Nephron progenitor cell (in vitro differentiated cells): ENCODE results near the gene DOCK9.

ENCODE experiments used
- DNase-seq: peaks from one replicate; pipeline ENCODE4 v3.0.0; 2021
- H3K27ac Mint-ChIP-seq: 2 replicates; pipeline ENCODE4 v1.8.0; 2021; ENCODE audit warnings: mild to moderate bottlenecking, moderate library complexity, mixed read lengths
- H3K27me3 Mint-ChIP-seq: 2 replicates; pipeline ENCODE4 v1.8.0; 2021; ENCODE audit warnings: mild to moderate bottlenecking, low read depth, mixed read lengths; ENCODE audit not compliant: poor library complexity
- H3K36me3 Mint-ChIP-seq: 2 replicates; pipeline ENCODE4 v1.8.0; 2021; ENCODE audit warnings: low read depth, mixed read lengths
- H3K4me1 Mint-ChIP-seq: 2 replicates; pipeline ENCODE4 v1.8.0; 2021; ENCODE audit warnings: mixed read lengths
- H3K4me3 Mint-ChIP-seq: 2 replicates; pipeline ENCODE4 v1.8.0; 2021; ENCODE audit warnings: mild to moderate bottlenecking, moderate library complexity, mixed read lengths
- H3K9me3 Mint-ChIP-seq: 2 replicates; pipeline ENCODE4 v1.8.0; 2021; ENCODE audit warnings: mild to moderate bottlenecking, moderate library complexity, mixed read lengths
- CTCF ChIP-seq: fragments of 200-600 bp; sonication (generic); IDR thresholded peaks from 2 replicates; pipeline ENCODE4 v1.5.0; 2021; ENCODE audit warnings: antibody characterized with exemption

The DOCK9 gene

GRCh38 chr13:98831236-98831635 lies 146.6 kb downstream of the DOCK9 start:
- no peak for TF ChIP-seq CTCF
- no peak for DNase-seq
- no peak overlapping the region for H3K27ac Mint-ChIP-seq
- H3K36me3 Mint-ChIP-seq = peaks cover 5% of the 10 kb centered on the region
- no peak overlapping the region for H3K4me3 Mint-ChIP-seq
- H3K27me3 Mint-ChIP-seq = peaks cover 4% of the 10 kb centered on the region
- peaks cover 13% of the 10 kb centered on the region for H3K4me1 Mint-ChIP-seq
- peaks cover 6% of the 10 kb centered on the region for H3K9me3 Mint-ChIP-seq

- H3K27me3 Mint-ChIP-seq = no peaks in the 10 kb centered on the region
- peaks cover 6% of the 10 kb centered on the region for H3K9me3 Mint-ChIP-seq
- DNase-seq = no peak
- H3K36me3 Mint-ChIP-seq = peaks cover 5% of the 10 kb centered on the region
- no peak overlapping the region for H3K4me3 Mint-ChIP-seq
- TF ChIP-seq CTCF = no peak
- H3K27ac Mint-ChIP-seq = no peak overlapping the region
- peaks cover 22% of the 10 kb centered on the region for H3K4me1 Mint-ChIP-seq
Measured at GRCh38 chr13:98829541-98829940, 148.3 kb downstream of the DOCK9 start.

- Mint-ChIP-seq H3K9me3 (peaks cover 6% of the 10 kb centered on the region), H3K4me1 (peaks cover 21% of the 10 kb centered on the region), H3K4me3 (no peak overlapping the region), H3K36me3 (peaks cover 5% of the 10 kb centered on the region), H3K27ac (no peak overlapping the region), H3K27me3 (no peaks in the 10 kb centered on the region)
- no peak for TF ChIP-seq CTCF
- DNase-seq = no peak
Measured at GRCh38 chr13:98828614-98829013, 149.2 kb downstream of the DOCK9 start.

- Mint-ChIP-seq H3K36me3 (peaks cover 5% of the 10 kb centered on the region), H3K27ac (peak overlapping the region; percentile 59), H3K27me3 (no peaks in the 10 kb centered on the region), H3K4me3 (no peak overlapping the region), H3K9me3 (peaks cover 6% of the 10 kb centered on the region), H3K4me1 (peaks cover 21% of the 10 kb centered on the region)
- peak; percentile 16 for TF ChIP-seq CTCF
- DNase-seq = peak; percentile 24
Measured at GRCh38 chr13:98827449-98827848, 150.4 kb downstream of the DOCK9 start.

GRCh38 chr13:98826146-98826545 lies 151.7 kb downstream of the DOCK9 start:
- no peak for TF ChIP-seq CTCF
- Mint-ChIP-seq H3K4me1 (peaks cover 31% of the 10 kb centered on the region), H3K9me3 (peaks cover 6% of the 10 kb centered on the region), H3K27me3 (no peaks in the 10 kb centered on the region), H3K27ac (no peak overlapping the region), H3K36me3 (peaks cover 5% of the 10 kb centered on the region), H3K4me3 (peak overlapping the region; percentile 60)
- no peak for DNase-seq

- H3K27me3 Mint-ChIP-seq = no peaks in the 10 kb centered on the region
- H3K9me3 Mint-ChIP-seq = peaks cover 6% of the 10 kb centered on the region
- peaks cover 32% of the 10 kb centered on the region for H3K4me1 Mint-ChIP-seq
- no peak overlapping the region for H3K27ac Mint-ChIP-seq
- no peak for DNase-seq
- peak overlapping the region; percentile 46 for H3K4me3 Mint-ChIP-seq
- peaks cover 5% of the 10 kb centered on the region for H3K36me3 Mint-ChIP-seq
- no peak for TF ChIP-seq CTCF
Measured at GRCh38 chr13:98825659-98826058, 152.2 kb downstream of the DOCK9 start.
